Measurements from ENCODE around the gene OR2L8. TPM values are rescaled to one million over a fixed set of nuclear protein-coding genes. Genes with fewer than 3 reads are reported as not detected.
"Not testable (repeated sequence)": the region's sequence is repeated elsewhere in the genome, so short reads cannot be mapped to it uniquely, and the experiment has no call there.

Gene OR2L8
- total RNA-seq, 4 donors from 2014 or later, result not detected

DNA sequence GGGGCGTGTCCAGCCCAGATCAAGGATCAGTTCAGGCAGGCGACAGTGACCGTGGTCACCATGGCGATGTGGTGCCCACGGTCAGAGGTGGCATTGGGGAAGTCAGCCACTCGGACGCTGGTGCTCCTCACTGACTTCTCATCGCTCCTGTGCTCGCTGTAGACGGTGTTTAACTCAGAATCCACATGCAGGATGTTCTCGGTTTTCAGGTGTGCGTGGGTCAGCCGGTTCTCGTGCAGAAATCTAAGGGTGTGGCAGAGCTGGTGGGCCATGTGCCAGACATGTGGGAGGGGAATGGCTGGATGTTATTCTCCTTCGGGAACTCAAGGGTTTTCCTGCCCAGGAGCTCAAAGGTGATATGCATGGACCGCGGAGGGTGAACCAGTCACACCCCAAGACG, 12.2 kb upstream of the OR2L8 start:
- 96% methylated on average over 15 of the region's 18 CpGs for WGBS
- DNase-seq (ENCODE audit: extremely low spot score), result no peak

DNA sequence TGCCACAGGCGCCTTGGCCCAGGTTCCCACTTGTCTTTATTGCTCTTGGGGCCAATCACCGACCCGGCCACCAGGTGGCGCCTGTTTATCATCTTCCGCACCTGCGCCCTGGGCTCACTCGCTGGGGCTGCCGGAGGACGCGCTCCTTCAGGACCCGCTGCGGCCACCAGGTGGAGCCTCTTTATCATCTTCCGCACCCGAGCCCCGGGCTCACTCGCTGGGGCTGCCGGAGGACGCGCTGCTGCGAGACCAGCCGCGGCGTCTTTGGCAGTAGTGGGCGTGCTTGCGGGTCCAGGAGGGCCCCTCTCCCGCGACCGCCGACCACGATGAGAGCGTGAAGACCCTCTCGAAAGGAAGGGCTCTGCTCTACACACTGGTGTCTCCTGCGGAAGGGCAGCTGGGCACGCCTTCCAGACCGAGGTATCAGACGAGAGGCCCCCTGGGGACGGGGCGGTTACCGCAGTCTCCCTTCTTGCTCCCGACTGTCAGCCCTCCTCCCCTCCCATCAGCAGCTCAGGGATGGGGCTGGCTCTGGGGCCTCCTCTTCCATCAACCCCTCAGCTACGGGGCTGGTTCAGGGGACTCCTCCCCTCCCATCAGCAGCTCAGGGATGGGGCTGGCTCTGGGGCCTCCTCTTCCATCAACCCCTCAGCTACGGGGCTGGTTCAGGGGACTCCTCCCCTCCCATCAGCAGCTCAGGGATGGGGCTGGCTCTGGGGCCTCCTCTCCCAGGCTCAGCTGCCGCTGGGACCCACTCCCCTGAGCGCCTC, 11.5 kb upstream of the OR2L8 start:
- TF ChIP-seq, protein P1, sequence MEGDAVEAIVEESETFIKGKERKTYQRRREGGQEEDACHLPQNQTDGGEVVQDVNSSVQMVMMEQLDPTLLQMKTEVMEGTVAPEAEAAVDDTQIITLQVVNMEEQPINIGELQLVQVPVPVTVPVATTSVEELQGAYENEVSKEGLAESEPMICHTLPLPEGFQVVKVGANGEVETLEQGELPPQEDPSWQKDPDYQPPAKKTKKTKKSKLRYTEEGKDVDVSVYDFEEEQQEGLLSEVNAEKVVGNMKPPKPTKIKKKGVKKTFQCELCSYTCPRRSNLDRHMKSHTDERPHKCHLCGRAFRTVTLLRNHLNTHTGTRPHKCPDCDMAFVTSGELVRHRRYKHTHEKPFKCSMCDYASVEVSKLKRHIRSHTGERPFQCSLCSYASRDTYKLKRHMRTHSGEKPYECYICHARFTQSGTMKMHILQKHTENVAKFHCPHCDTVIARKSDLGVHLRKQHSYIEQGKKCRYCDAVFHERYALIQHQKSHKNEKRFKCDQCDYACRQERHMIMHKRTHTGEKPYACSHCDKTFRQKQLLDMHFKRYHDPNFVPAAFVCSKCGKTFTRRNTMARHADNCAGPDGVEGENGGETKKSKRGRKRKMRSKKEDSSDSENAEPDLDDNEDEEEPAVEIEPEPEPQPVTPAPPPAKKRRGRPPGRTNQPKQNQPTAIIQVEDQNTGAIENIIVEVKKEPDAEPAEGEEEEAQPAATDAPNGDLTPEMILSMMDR (IDR thresholded peaks at IDR 0.05), result peak in 1 of 3 experiments; percentile 50
- Histone ChIP-seq H3K27me3 (peaks cover 0 to 16% (median 8%) of the 10 kb centered on the region in 4 donors), H3K4me3 (peak overlapping the region in 3 of 4 donors; percentile 27 to 56 (median 32)), H3K9me3 (peaks cover 0 to 15% (median 0%) of the 10 kb centered on the region in 4 donors)
- 22% methylated on average over 14 of the region's 44 CpGs for WGBS
- H3K36me3 ChIP-seq; H3K4me1 ChIP-seq; intact Hi-C loops (cut with DNase I); H3K27ac ChIP-seq (replicated peaks in 1 of 4); DNase-seq (ENCODE audit: extremely low spot score): not testable (repeated sequence)

More for the DNA sequence above, 12.2 kb upstream of the OR2L8 start:
- TF ChIP-seq POLR2A (IDR thresholded peaks at IDR 0.05; ENCODE audit: low read depth), result no peak
- TF ChIP-seq POLR2AphosphoS5 (IDR thresholded peaks at IDR 0.05), result no peak
- TF ChIP-seq EP300 (IDR thresholded peaks at IDR 0.05), result no peak
- TF ChIP-seq, protein P1 (IDR thresholded peaks at IDR 0.05), result no peak
- Histone ChIP-seq H3K9me3 (peaks cover 0 to 15% (median 0%) of the 10 kb centered on the region in 4 donors), H3K27me3 (peaks cover 0 to 16% (median 8%) of the 10 kb centered on the region in 4 donors), H3K36me3 (no peaks in the 10 kb centered on the region), H3K4me3 (no peak overlapping the region), H3K27ac (replicated peaks in 1 of 4) (no peak overlapping the region), H3K4me1 (no peaks in the 10 kb centered on the region)
- intact Hi-C loops (cut with DNase I), result no loop called here

DNA sequence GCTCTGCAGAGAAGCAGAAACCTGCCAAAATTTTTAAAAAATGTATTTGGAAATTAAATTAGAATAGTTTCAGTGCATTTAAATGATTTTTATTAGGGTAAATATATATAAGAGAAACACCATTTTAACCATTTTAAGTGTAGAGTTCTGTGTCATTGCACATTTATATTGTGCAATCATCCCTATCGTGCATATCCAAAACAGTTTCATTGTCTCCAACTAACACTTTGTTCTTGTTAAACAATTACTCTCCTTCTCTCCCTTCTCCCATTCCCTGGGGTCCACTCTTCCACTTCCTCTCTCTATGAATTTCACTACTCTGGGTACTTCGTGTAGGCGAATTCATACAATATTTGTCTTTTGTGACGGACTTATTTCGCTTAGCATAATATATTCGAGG, 6.0 kb upstream of the OR2L8 start:
- H3K9me3 ChIP-seq, result peaks cover 0 to 8% (median 0%) of the 10 kb centered on the region in 4 donors
- 75% methylated on average over 6 of the region's 6 CpGs for WGBS
- no peak overlapping the region for H3K4me3 ChIP-seq
- TF ChIP-seq POLR2A (IDR thresholded peaks at IDR 0.05; ENCODE audit: low read depth) (no peak), POLR2AphosphoS5 (IDR thresholded peaks at IDR 0.05) (no peak), EP300 (IDR thresholded peaks at IDR 0.05) (no peak)
- TF ChIP-seq, protein P1 (IDR thresholded peaks at IDR 0.05), result no peak
- DNase-seq (ENCODE audit: extremely low spot score), result no peak
- intact Hi-C loops (cut with DNase I), result no loop called here
- H3K27ac ChIP-seq (replicated peaks in 1 of 4), result no peak overlapping the region
- H3K4me1 ChIP-seq, result no peaks in the 10 kb centered on the region
- H3K36me3 ChIP-seq, result no peaks in the 10 kb centered on the region
- peaks cover 0 to under 1% (median 0%) of the 10 kb centered on the region in 4 donors for H3K27me3 ChIP-seq

DNA sequence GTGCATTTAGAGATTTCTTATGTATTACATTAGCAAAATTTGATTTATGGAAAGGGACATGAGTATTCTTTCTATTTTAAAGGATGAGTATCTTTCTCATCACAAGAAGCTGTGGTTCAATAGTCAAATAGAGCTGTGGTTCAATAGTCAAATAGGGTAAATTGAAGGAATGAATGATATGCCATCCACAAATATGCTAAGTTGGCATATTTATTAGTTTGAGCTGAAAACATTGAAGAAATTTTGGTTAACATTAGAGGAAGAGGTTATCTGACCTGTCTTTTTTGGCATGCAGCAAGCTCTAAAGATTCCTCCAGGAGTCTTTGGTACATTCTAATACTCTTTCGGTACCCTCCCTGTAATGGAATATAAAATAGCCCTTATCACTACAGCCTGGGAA, 4.8 kb downstream of the OR2L8 start:
- intact Hi-C loops (cut with DNase I), result no loop called here
- WGBS, result 89% methylated on average over 1 of the region's 1 CpG
- no peaks in the 10 kb centered on the region for H3K4me1 ChIP-seq
- H3K27me3 ChIP-seq, result no peaks in the 10 kb centered on the region
- no peaks in the 10 kb centered on the region for H3K9me3 ChIP-seq
- H3K36me3 ChIP-seq, result no peaks in the 10 kb centered on the region
- no peak overlapping the region for H3K4me3 ChIP-seq
- DNase-seq (ENCODE audit: extremely low spot score), result no peak
- TF ChIP-seq, protein P1 (IDR thresholded peaks at IDR 0.05), result no peak
- TF ChIP-seq EP300 (IDR thresholded peaks at IDR 0.05) (no peak), POLR2AphosphoS5 (IDR thresholded peaks at IDR 0.05) (no peak), POLR2A (IDR thresholded peaks at IDR 0.05; ENCODE audit: low read depth) (no peak)
- H3K27ac ChIP-seq (replicated peaks in 1 of 4), result no peak overlapping the region
